Endodermal cell (in vitro differentiated cells): Measurements from ENCODE around the gene KCND3. TPM values are rescaled to one million over a fixed set of nuclear protein-coding genes. Genes with fewer than 3 reads are reported as not detected.

Source experiments
- DNase-seq: peaks from one replicate; pipeline ENCODE4 v3.0.0-alpha.2; 2017
- H3K27ac ChIP-seq: 2 replicates; pipeline ENCODE4 v1.5.1; 2013; ENCODE audit warnings: mild to moderate bottlenecking, low read depth, low read length, moderate library complexity
- H3K27me3 ChIP-seq: 2 replicates; pipeline ENCODE4 v1.6.1; 2013; ENCODE audit warnings: mild to moderate bottlenecking, low read length, moderate library complexity; ENCODE audit not compliant: insufficient read depth, control insufficient read depth, poor library complexity, severe bottlenecking
- H3K36me3 ChIP-seq: 2 replicates; pipeline ENCODE4 v1.7.0; 2013; ENCODE audit warnings: mild to moderate bottlenecking, low read length, moderate library complexity; ENCODE audit not compliant: control insufficient read depth, insufficient read depth
- H3K4me1 ChIP-seq: one replicate; pipeline ENCODE4 v1.7.0; 2013; ENCODE audit warnings: low read length; ENCODE audit not compliant: control insufficient read depth, insufficient read depth
- H3K4me3 ChIP-seq: 2 replicates; pipeline ENCODE4 v1.5.1; 2013; ENCODE audit warnings: mild to moderate bottlenecking, low read length, moderate library complexity
- H3K9ac ChIP-seq: 2 replicates; pipeline ENCODE4 v1.6.1; 2013; ENCODE audit warnings: mild to moderate bottlenecking, low read length, moderate library complexity; ENCODE audit not compliant: poor library complexity, severe bottlenecking; ENCODE audit errors: extremely low read depth
- H3K9me3 ChIP-seq: 2 replicates; pipeline ENCODE4 v1.6.1; 2013; ENCODE audit warnings: mild to moderate bottlenecking, low read length, moderate library complexity; ENCODE audit not compliant: control insufficient read depth
- H3K27ac Mint-ChIP-seq: 2 replicates; pipeline ENCODE4 v1.8.0; 2020; ENCODE audit warnings: mixed read lengths
- H3K27me3 Mint-ChIP-seq: 2 replicates; pipeline ENCODE4 v1.8.0; 2021; ENCODE audit warnings: mild to moderate bottlenecking, mixed read lengths; ENCODE audit not compliant: insufficient read depth
- H3K36me3 Mint-ChIP-seq: 2 replicates; pipeline ENCODE4 v1.8.0; 2020; ENCODE audit warnings: low read depth, mixed read lengths
- H3K4me1 Mint-ChIP-seq: 2 replicates; pipeline ENCODE4 v1.8.0; 2020; ENCODE audit warnings: mixed read lengths
- H3K4me3 Mint-ChIP-seq: 2 replicates; pipeline ENCODE4 v1.8.0; 2020; ENCODE audit warnings: mild to moderate bottlenecking, moderate library complexity, mixed read lengths
- H3K9me3 Mint-ChIP-seq: 2 replicates; pipeline ENCODE4 v1.8.0; 2020; ENCODE audit warnings: mild to moderate bottlenecking, mixed read lengths
- WGBS, 2 experiments: methylation state at CpG; one replicate each; pipeline versions ENCODE4 v1.1.5 to v1.1.7; 2013; ENCODE audit warnings: missing lambda C conversion rate in 2 of 2, mixed read lengths in 1 of 2; ENCODE audit not compliant: insufficient coverage in 1 of 2, insufficient read length in 1 of 2; 5-methylcytosine and 5-hydroxymethylcytosine counted together
- total RNA-seq, 2 donors: library from RNA; stranded (reverse); fragmentation: NEBNext Ultra II Directional in 1 of 2; extraction: Animal tissue kit (Norgen Biotek cat#: 25700) in 1 of 2; gene quantifications; 2 replicates in 1 of 2; 3 replicates in 1 of 2; pipeline ENCODE4 v1.2.1, GENCODE V29; 2021
- TF ChIP-seq, protein P1 (sequence below): fragments of 200-600 bp; sonication (generic); conservative IDR thresholded peaks from 2 replicates; pipeline ENCODE4 v1.5.0; 2021; ENCODE audit warnings: antibody characterized with exemption, mild to moderate bottlenecking

Gene KCND3
- total RNA-seq, 2 donors from 2014 or later, result 0.13 TPM; not detected in 1

DNA sequence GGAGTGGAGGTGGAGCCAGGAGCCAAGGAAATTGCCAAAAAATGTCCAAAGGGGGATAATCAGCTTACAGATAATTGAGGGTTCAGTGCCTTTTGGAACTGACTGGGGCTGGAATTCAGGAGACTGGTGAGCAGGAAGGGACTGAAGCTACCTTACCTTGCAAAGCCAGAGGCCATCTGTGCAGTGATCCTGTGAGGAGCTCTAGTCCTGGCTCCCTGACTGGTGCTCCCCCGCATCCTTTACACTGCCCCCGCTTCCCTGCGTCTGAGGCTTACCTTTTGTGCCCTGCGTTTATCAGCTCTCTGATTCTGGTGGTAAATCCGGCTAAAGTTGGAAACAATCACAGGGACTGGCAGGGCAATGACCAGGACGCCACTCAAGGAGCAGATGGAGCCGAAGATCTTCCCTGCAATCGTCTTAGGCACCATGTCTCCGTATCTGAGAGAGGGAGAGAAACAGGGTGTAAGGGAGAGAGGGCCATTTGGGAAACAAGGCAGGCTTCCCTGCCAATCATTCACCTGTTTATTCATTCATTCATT, 202.7 kb downstream of the KCND3 start:
- peak; percentile 31 for DNase-seq
- H3K9me3 Mint-ChIP-seq, result no peaks in the 10 kb centered on the region
- no peaks in the 10 kb centered on the region for H3K36me3 Mint-ChIP-seq
- Histone ChIP-seq H3K27me3 (peaks cover 10% of the 10 kb centered on the region), H3K36me3 (no peaks in the 10 kb centered on the region), H3K4me1 (no peaks in the 10 kb centered on the region), H3K4me3 (no peak overlapping the region), H3K9ac (no peak overlapping the region), H3K9me3 (no peaks in the 10 kb centered on the region), H3K27ac (no peak overlapping the region)
- WGBS, 2 experiments, result 88 to 98% methylated on average over 8 to 9 of the region's 9 CpGs
- no peak overlapping the region for H3K27ac Mint-ChIP-seq
- H3K4me1 Mint-ChIP-seq, result peaks cover 7% of the 10 kb centered on the region
- H3K27me3 Mint-ChIP-seq, result peaks cover 7% of the 10 kb centered on the region
- H3K4me3 Mint-ChIP-seq, result no peak overlapping the region
- TF ChIP-seq, protein P1, sequence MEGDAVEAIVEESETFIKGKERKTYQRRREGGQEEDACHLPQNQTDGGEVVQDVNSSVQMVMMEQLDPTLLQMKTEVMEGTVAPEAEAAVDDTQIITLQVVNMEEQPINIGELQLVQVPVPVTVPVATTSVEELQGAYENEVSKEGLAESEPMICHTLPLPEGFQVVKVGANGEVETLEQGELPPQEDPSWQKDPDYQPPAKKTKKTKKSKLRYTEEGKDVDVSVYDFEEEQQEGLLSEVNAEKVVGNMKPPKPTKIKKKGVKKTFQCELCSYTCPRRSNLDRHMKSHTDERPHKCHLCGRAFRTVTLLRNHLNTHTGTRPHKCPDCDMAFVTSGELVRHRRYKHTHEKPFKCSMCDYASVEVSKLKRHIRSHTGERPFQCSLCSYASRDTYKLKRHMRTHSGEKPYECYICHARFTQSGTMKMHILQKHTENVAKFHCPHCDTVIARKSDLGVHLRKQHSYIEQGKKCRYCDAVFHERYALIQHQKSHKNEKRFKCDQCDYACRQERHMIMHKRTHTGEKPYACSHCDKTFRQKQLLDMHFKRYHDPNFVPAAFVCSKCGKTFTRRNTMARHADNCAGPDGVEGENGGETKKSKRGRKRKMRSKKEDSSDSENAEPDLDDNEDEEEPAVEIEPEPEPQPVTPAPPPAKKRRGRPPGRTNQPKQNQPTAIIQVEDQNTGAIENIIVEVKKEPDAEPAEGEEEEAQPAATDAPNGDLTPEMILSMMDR, result no peak

DNA sequence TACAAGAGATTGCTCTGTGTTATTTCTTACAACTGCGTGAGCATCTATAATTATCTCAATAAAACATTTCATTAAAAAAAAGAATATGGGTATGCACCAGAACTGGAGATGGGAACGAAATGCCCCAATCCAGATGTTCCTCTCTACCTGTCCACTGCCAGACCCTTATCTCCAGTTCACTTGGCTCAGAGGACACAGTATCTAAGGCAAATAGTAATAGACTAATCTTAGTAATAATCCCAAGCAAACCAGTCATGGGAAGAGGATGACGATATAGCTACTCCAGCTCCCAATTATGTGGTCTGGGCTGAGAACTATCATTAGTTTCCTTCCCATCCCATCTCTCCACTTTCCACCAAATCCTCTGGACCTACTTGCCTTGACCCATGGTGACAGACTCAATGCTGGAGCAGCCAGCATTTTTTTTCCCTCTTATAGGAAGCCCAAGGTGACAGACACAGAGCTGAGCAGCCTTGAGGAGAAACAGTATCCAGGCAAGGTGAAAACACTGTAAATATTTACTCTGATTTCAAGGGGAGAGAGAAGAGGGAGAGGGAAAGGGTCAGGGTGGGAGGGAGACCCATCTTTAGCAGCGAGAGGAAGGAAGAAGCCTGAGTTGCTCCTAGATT, 205.1 kb downstream of the KCND3 start:
- Histone ChIP-seq H3K36me3 (no peaks in the 10 kb centered on the region), H3K9ac (no peak overlapping the region), H3K4me3 (no peak overlapping the region), H3K27me3 (no peaks in the 10 kb centered on the region), H3K9me3 (no peaks in the 10 kb centered on the region), H3K4me1 (no peaks in the 10 kb centered on the region), H3K27ac (no peak overlapping the region)
- no peak for DNase-seq
- no peak overlapping the region for H3K4me3 Mint-ChIP-seq
- H3K36me3 Mint-ChIP-seq, result no peaks in the 10 kb centered on the region
- TF ChIP-seq, protein P1, result peak; percentile 24
- H3K4me1 Mint-ChIP-seq, result peaks cover 8% of the 10 kb centered on the region
- H3K27me3 Mint-ChIP-seq, result peaks cover 5% of the 10 kb centered on the region
- no peaks in the 10 kb centered on the region for H3K9me3 Mint-ChIP-seq
- WGBS, 2 experiments, result 80 to 95% methylated on average over 1 to 4 of the region's 4 CpGs
- no peak overlapping the region for H3K27ac Mint-ChIP-seq

DNA sequence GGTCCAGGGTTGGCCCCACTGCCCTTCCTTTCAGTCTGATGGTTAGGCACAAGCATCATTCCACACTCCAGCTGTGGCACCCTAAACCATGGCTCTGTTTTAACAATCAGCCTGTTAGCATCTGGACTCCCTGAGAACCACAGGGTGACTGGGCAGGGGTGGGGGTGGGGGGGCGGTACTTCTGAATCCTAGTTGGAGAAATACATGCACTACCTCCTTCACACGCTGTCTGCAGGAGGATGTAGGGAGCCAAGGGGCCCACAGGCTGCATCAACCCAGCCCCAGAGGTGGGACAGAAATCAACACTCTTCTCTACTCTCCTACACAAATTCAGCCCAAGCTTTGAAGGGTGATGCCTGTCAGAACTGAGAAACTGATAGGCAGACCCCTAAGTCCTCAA, 209.9 kb downstream of the KCND3 start:
- Histone ChIP-seq H3K36me3 (no peaks in the 10 kb centered on the region), H3K4me3 (no peak overlapping the region), H3K9ac (no peak overlapping the region), H3K9me3 (no peaks in the 10 kb centered on the region), H3K4me1 (no peaks in the 10 kb centered on the region), H3K27me3 (no peaks in the 10 kb centered on the region), H3K27ac (no peak overlapping the region)
- no peaks in the 10 kb centered on the region for H3K9me3 Mint-ChIP-seq
- H3K27ac Mint-ChIP-seq, result no peak overlapping the region
- 83% methylated on average over 2 of the region's 2 CpGs; no CpG with 5 or more reads in 1 of the 2 experiments for WGBS, 2 experiments
- H3K4me1 Mint-ChIP-seq, result peaks cover 10% of the 10 kb centered on the region
- DNase-seq, result no peak
- no peak overlapping the region for H3K4me3 Mint-ChIP-seq
- no peaks in the 10 kb centered on the region for H3K36me3 Mint-ChIP-seq
- TF ChIP-seq, protein P1, result no peak
- peaks cover 3% of the 10 kb centered on the region for H3K27me3 Mint-ChIP-seq
